Measurements from ENCODE around the gene SPTBN5.

Gene SPTBN5

GRCh38 chr15:41821831-41822230 lies 72.0 kb downstream of the SPTBN5 start:
- no peak for TF ChIP-seq CTCF (IDR thresholded peaks at IDR 0.05; ENCODE audit: low read depth, low read length)
- DNase-seq (ENCODE audit: low read depth in 2 of 2): no peak

GRCh38 chr15:41820791-41821423 lies 72.9 kb downstream of the SPTBN5 start:
- DNase-seq (ENCODE audit: low read depth in 2 of 2): no peak
- TF ChIP-seq CTCF (IDR thresholded peaks at IDR 0.05; ENCODE audit: low read depth, low read length): no peak
- no peak overlapping the region for H3K4me3 ChIP-seq (replicated peaks in 1 of 2; ENCODE audit: low read depth in 2 of 2, low read length in 2 of 2)

More at GRCh38 chr15:41821831-41822230, 72.0 kb downstream of the SPTBN5 start:
- H3K4me3 ChIP-seq (replicated peaks in 1 of 2; ENCODE audit: low read depth in 2 of 2, low read length in 2 of 2): no peak overlapping the region

- no peak for TF ChIP-seq CTCF (IDR thresholded peaks at IDR 0.05; ENCODE audit: low read depth, low read length)
- no peak for DNase-seq (ENCODE audit: low read depth in 2 of 2)
Observed at GRCh38 chr15:41819455-41820050, 74.3 kb downstream of the SPTBN5 start.

GRCh38 chr15:41817781-41818180 lies 76.1 kb downstream of the SPTBN5 start:
- H3K4me3 ChIP-seq (replicated peaks in 1 of 2; ENCODE audit: low read depth in 2 of 2, low read length in 2 of 2): no peak overlapping the region
- DNase-seq (ENCODE audit: low read depth in 2 of 2): no peak
- TF ChIP-seq CTCF (IDR thresholded peaks at IDR 0.05; ENCODE audit: low read depth, low read length): no peak

More at GRCh38 chr15:41819455-41820050, 74.3 kb downstream of the SPTBN5 start:
- H3K4me3 ChIP-seq (replicated peaks in 1 of 2; ENCODE audit: low read depth in 2 of 2, low read length in 2 of 2): no peak overlapping the region

GRCh38 chr15:41817327-41817726 lies 76.5 kb downstream of the SPTBN5 start:
- TF ChIP-seq CTCF (IDR thresholded peaks at IDR 0.05; ENCODE audit: low read depth, low read length): no peak
- no peak overlapping the region for H3K4me3 ChIP-seq (replicated peaks in 1 of 2; ENCODE audit: low read depth in 2 of 2, low read length in 2 of 2)
- no peak for DNase-seq (ENCODE audit: low read depth in 2 of 2)

- no peak for DNase-seq (ENCODE audit: low read depth in 2 of 2)
- no peak for TF ChIP-seq CTCF (IDR thresholded peaks at IDR 0.05; ENCODE audit: low read depth, low read length)
- no peak overlapping the region for H3K4me3 ChIP-seq (replicated peaks in 1 of 2; ENCODE audit: low read depth in 2 of 2, low read length in 2 of 2)
Observed at GRCh38 chr15:41816788-41817187, 77.1 kb downstream of the SPTBN5 start.
